Ramos (cell line): ENCODE data around the gene TMC7.
"Not testable (repeated sequence)": the region's sequence is repeated elsewhere in the genome, so short reads cannot be mapped to it uniquely, and the experiment has no call there.

Source experiments
- in situ Hi-C: fragments of 300-500 bp; cut with MboI; formaldehyde crosslinking; loops from one replicate; pipeline ENCODE4 v1.14.3; 2022; ENCODE audit warnings: low sequenced_read_pairs; ENCODE audit not compliant: unreplicated experiment

TMC7 gene

GRCh38 chr16:18975109-18975508, 8.6 kb upstream of the TMC7 start:
- in situ Hi-C loops = no loop called here

GRCh38 chr16:18979936-18980335, 3.8 kb upstream of the TMC7 start:
- in situ Hi-C loops = no loop called here

GRCh38 chr16:18984435-18985005, 786 bp downstream of the TMC7 start:
- in situ Hi-C loops = no loop called here

- in situ Hi-C loops = not testable (repeated sequence)
Measured at GRCh38 chr16:18985256-18985655, 1.5 kb downstream of the TMC7 start.

GRCh38 chr16:18991731-18992130, 8.0 kb downstream of the TMC7 start:
- in situ Hi-C loops = not testable (repeated sequence)

- in situ Hi-C loops = not testable (repeated sequence)
Measured at GRCh38 chr16:18993531-18993930, 9.8 kb downstream of the TMC7 start.

GRCh38 chr16:18994181-18994580, 10.4 kb downstream of the TMC7 start:
- in situ Hi-C loops = not testable (repeated sequence)

GRCh38 chr16:18995406-18995805, 11.7 kb downstream of the TMC7 start:
- in situ Hi-C loops = not testable (repeated sequence)

- in situ Hi-C loops = not testable (repeated sequence)
Measured at GRCh38 chr16:18996536-18996935, 12.8 kb downstream of the TMC7 start.

GRCh38 chr16:18997001-18997400, 13.3 kb downstream of the TMC7 start:
- in situ Hi-C loops = not testable (repeated sequence)

- in situ Hi-C loops = no loop called here
Measured at GRCh38 chr16:18999045-18999393, 15.3 kb downstream of the TMC7 start.

GRCh38 chr16:19001788-19002187, 18.1 kb downstream of the TMC7 start:
- in situ Hi-C loops = no loop called here

- in situ Hi-C loops = no loop called here
Measured at GRCh38 chr16:19003935-19004334, 20.2 kb downstream of the TMC7 start.

GRCh38 chr16:19005561-19006445, 22.1 kb downstream of the TMC7 start:
- in situ Hi-C loops = no loop called here

- in situ Hi-C loops = no loop called here
Measured at GRCh38 chr16:19006446-19007315, 22.9 kb downstream of the TMC7 start.

- in situ Hi-C loops = no loop called here
Measured at GRCh38 chr16:19008245-19009169, 24.8 kb downstream of the TMC7 start.

- in situ Hi-C loops = no loop called here
Measured at GRCh38 chr16:19011169-19011731, 27.5 kb downstream of the TMC7 start.

GRCh38 chr16:19014461-19014860, 30.7 kb downstream of the TMC7 start:
- in situ Hi-C loops = no loop called here

- in situ Hi-C loops = no loop called here
Measured at GRCh38 chr16:19017179-19017578, 33.4 kb downstream of the TMC7 start.

- in situ Hi-C loops = no loop called here
Measured at GRCh38 chr16:19020689-19021088, 37.0 kb downstream of the TMC7 start.
